HepG2 (cell line): ENCODE measurements around the gene DNAJC8. TPM values are rescaled to one million over a fixed set of nuclear protein-coding genes. Genes with fewer than 3 reads are reported as not detected.

ENCODE experiments used
- GFI1 ChIP-seq: sonication (generic); formaldehyde crosslinking; IDR thresholded peaks from 2 replicates; pipeline ENCODE4 v1.5.0; 2020; ENCODE audit warnings: missing genetic modification reagents, mild to moderate bottlenecking, borderline replicate concordance
- HDAC2 ChIP-seq: sonication (generic); formaldehyde crosslinking; IDR thresholded peaks from 2 replicates; pipeline ENCODE4 v1.4.0; 2020; ENCODE audit warnings: missing genetic modification reagents
- HOXA3 ChIP-seq: sonication (generic); formaldehyde crosslinking; IDR thresholded peaks from 2 replicates; pipeline ENCODE4 v1.5.0; 2020; ENCODE audit warnings: missing genetic modification reagents
- ISL2 ChIP-seq: sonication (generic); formaldehyde crosslinking; IDR thresholded peaks from 2 replicates; pipeline ENCODE4 v1.5.0; 2020; ENCODE audit warnings: missing genetic modification reagents
- MYC ChIP-seq: sonication (generic); formaldehyde crosslinking; IDR thresholded peaks from 2 replicates; pipeline ENCODE4 v1.9.0; 2021; ENCODE audit warnings: missing genetic modification reagents, borderline replicate concordance
- NCOA1 ChIP-seq: sonication (generic); formaldehyde crosslinking; IDR thresholded peaks from 2 replicates; pipeline ENCODE4 v1.9.0; 2021; ENCODE audit warnings: missing genetic modification reagents
- NCOA2 ChIP-seq: sonication (generic); formaldehyde crosslinking; IDR thresholded peaks from 2 replicates; pipeline ENCODE4 v1.8.0; 2022; ENCODE audit warnings: inconsistent platforms
- PCBP1 ChIP-seq: fragments of 200-400 bp; formaldehyde crosslinking; IDR thresholded peaks from 2 replicates; pipeline ENCODE4 v1.6.1; 2017; ENCODE audit warnings: mild to moderate bottlenecking, low read depth, low read length, borderline replicate concordance
- RAD21 ChIP-seq: fragments of 450-650 bp; formaldehyde crosslinking; IDR thresholded peaks from 2 replicates; pipeline ENCODE4 v1.5.0; 2020; ENCODE audit warnings: mild to moderate bottlenecking
- SALL1 ChIP-seq: sonication (generic); formaldehyde crosslinking; IDR thresholded peaks from 2 replicates; pipeline ENCODE4 v1.8.0; 2022; ENCODE audit warnings: mild to moderate bottlenecking, missing genetic modification reagents
- XBP1 ChIP-seq: sonication (generic); formaldehyde crosslinking; IDR thresholded peaks from 2 replicates; pipeline ENCODE4 v1.5.0; 2020; ENCODE audit warnings: missing genetic modification reagents
- ZKSCAN1 ChIP-seq: fragments of 150-350 bp; IDR thresholded peaks from 2 replicates; pipeline ENCODE4 v1.6.1; 2014; ENCODE audit warnings: low read length
- ZNF616 ChIP-seq: sonication (generic); formaldehyde crosslinking; IDR thresholded peaks from 2 replicates; pipeline ENCODE4 v1.5.0; 2020; ENCODE audit warnings: low read depth, mild to moderate bottlenecking, missing genetic modification reagents
- ZNF746 ChIP-seq: sonication (generic); formaldehyde crosslinking; IDR thresholded peaks from 2 replicates; pipeline ENCODE4 v1.8.0; 2022; ENCODE audit warnings: mild to moderate bottlenecking, missing genetic modification reagents
- ZNF790 ChIP-seq: sonication (generic); formaldehyde crosslinking; IDR thresholded peaks from 2 replicates; pipeline ENCODE4 v1.8.0; 2022; ENCODE audit warnings: missing genetic modification reagents, mild to moderate bottlenecking, borderline replicate concordance
- polyA plus RNA-seq, 8 experiments: library from polyadenylated mRNA; depleted of rRNA in 3 of 8; stranded (reverse) in 7 of 8; unstranded in 1 of 8; fragments of >200 nt; fragmentation: Illumina TruSeq in 4 of 8; extraction: Trizol in 4 of 8; gene quantifications; 2 replicates each; pipeline versions ENCODE4 v1.2.1 to v1.2.3, GENCODE V29; 2011 to 2016; ENCODE audit warnings: low read depth in 4 of 8, missing spikeins in 1 of 8, mixed read lengths in 1 of 8; ENCODE audit not compliant: insufficient read depth in 1 of 8
- total RNA-seq, 5 experiments: library from RNA; depleted of rRNA; stranded (reverse); fragments of >200 nt; fragmentation: Illumina TruSeq; extraction: Trizol; gene quantifications; 2 replicates each; pipeline ENCODE4 v1.2.3, GENCODE V29; 2016; ENCODE audit warnings: low read depth in 1 of 5
- TF ChIP-seq, protein P1 (sequence below): sonication (generic); formaldehyde crosslinking; IDR thresholded peaks from 2 replicates; pipeline ENCODE4 v1.5.0; 2020; ENCODE audit warnings: missing genetic modification reagents, mild to moderate bottlenecking, borderline replicate concordance
- TF ChIP-seq, protein P2 (sequence below): sonication (generic); formaldehyde crosslinking; IDR thresholded peaks from 2 replicates; pipeline ENCODE4 v1.8.0; 2022; ENCODE audit warnings: missing genetic modification reagents, mild to moderate bottlenecking, inconsistent platforms, borderline replicate concordance
- TF ChIP-seq, protein P3 (sequence below): IDR thresholded peaks from 2 replicates; pipeline ENCODE4 v1.6.1; 2018; ENCODE audit warnings: missing genetic modification reagents
- TF ChIP-seq, protein P4 (sequence below): sonication (generic); formaldehyde crosslinking; conservative IDR thresholded peaks from 2 replicates; pipeline ENCODE4 v1.5.0; 2020; ENCODE audit warnings: missing genetic modification reagents

The DNAJC8 gene
- total and polyA plus RNA-seq, 2 of the 13 experiments (the other 11 are each of a cell fraction or from before 2014, with no cell fraction given): 54.5 to 126 TPM

DNA sequence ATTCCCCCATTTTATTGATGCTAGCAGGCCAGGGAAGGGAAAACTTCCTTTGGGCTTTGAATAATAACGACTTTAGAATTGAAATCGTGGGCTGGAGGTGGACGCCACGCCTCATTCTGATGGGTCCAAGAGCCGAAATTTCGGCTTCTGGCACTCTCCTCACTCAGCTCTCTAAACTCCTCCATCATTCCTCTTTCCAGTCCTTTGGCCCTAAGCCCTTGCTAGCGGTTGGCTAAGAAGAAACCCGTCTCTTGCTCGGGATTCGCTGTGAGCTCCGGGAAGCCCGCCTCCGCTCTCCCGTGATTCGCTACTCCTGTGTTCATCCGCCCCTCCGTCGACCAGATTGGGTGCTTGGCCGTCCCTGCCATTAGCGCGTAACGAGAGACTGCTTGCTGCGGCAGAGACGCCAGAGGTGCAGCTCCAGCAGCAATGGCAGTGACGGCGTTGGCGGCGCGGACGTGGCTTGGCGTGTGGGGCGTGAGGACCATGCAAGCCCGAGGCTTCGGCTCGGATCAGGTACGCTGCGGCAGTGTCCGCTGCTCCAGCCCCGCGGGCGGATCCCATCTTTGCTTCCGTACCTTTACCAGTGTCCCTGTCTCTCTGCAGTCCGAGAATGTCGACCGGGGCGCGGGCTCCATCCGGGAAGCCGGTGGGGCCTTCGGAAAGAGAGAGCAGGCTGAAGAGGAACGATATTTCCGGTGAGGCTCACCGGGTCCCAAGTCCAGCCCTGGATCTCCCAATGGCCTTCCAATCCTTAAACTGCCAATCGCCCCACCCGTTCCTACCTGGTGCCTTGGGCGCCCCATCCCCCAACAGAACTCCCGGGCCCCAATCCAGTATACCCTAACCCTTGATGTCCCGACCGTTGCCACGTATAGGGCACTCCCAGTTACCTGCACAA lies 3.2 kb upstream of the DNAJC8 start, which contains the start of gene ATP5IF1 (continued):
- TF ChIP-seq GFI1 (no peak; the same call in 1 of the 2 replicates), ZKSCAN1 (no peak), MYC (CRISPR knock-in tag) (peak; percentile 70; the same call in 1 of the 2 replicates), ZNF616 (CRISPR knock-in tag) (peak; percentile 87; the same call in 1 of the 2 replicates), PCBP1 (0 out of 2 replicates have a peak, but pooled peaks have one; percentile 55), HOXA3 (CRISPR knock-in tag) (peak; percentile 81), SALL1 (CRISPR knock-in tag) (peak; percentile 78), ZNF746 (0 out of 2 replicates have a peak, but pooled peaks have one; percentile 26), RAD21 (CRISPR knock-in tag) (no peak; the same call in 1 of the 2 replicates), ZNF790 (CRISPR knock-in tag) (peak; percentile 27; the same call in 1 of the 2 replicates), NCOA1 (CRISPR knock-in tag) (0 out of 2 replicates have a peak, but pooled peaks have one; percentile 48), NCOA2 (peak; percentile 48; the same call in 1 of the 2 replicates), ISL2 (peak; percentile 60; the same call in 1 of the 2 replicates), HDAC2 (CRISPR knock-in tag) (no peak), XBP1 (peak; percentile 79; the same call in 1 of the 2 replicates)
- TF ChIP-seq, protein P1, sequence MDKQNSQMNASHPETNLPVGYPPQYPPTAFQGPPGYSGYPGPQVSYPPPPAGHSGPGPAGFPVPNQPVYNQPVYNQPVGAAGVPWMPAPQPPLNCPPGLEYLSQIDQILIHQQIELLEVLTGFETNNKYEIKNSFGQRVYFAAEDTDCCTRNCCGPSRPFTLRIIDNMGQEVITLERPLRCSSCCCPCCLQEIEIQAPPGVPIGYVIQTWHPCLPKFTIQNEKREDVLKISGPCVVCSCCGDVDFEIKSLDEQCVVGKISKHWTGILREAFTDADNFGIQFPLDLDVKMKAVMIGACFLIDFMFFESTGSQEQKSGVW (CRISPR knock-in tag): no peak
- TF ChIP-seq, protein P2, sequence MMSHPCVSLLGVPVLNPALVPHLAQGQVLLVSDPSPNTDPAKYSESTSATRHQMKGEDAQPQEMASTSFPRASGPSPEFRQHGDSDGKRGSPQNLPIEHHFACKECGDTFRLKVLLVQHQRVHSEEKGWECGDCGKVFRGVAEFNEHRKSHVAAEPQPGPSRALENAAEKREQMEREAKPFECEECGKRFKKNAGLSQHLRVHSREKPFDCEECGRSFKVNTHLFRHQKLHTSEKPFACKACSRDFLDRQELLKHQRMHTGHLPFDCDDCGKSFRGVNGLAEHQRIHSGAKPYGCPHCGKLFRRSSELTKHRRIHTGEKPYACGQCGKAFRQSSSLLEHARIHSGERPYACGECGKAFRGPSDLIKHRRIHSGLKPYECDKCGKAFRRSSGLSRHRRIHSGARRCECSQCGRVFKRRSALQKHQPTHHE (CRISPR knock-in tag): peak; percentile 93
- TF ChIP-seq, protein P3, sequence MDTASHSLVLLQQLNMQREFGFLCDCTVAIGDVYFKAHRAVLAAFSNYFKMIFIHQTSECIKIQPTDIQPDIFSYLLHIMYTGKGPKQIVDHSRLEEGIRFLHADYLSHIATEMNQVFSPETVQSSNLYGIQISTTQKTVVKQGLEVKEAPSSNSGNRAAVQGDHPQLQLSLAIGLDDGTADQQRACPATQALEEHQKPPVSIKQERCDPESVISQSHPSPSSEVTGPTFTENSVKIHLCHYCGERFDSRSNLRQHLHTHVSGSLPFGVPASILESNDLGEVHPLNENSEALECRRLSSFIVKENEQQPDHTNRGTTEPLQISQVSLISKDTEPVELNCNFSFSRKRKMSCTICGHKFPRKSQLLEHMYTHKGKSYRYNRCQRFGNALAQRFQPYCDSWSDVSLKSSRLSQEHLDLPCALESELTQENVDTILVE (CRISPR knock-in tag): peak; percentile 80
- TF ChIP-seq, protein P4, sequence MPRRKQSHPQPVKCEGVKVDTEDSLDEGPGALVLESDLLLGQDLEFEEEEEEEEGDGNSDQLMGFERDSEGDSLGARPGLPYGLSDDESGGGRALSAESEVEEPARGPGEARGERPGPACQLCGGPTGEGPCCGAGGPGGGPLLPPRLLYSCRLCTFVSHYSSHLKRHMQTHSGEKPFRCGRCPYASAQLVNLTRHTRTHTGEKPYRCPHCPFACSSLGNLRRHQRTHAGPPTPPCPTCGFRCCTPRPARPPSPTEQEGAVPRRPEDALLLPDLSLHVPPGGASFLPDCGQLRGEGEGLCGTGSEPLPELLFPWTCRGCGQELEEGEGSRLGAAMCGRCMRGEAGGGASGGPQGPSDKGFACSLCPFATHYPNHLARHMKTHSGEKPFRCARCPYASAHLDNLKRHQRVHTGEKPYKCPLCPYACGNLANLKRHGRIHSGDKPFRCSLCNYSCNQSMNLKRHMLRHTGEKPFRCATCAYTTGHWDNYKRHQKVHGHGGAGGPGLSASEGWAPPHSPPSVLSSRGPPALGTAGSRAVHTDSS (CRISPR knock-in tag): 0 out of 2 replicates have a peak, but pooled peaks have one; percentile 66
